Fibroblast of skin of right quadriceps (primary cell): ENCODE results near the gene EP300.
"Not testable (repeated sequence)": the region's sequence is repeated elsewhere in the genome, so short reads cannot be mapped to it uniquely, and the experiment has no call there.

Experiments
- DNase-seq: peaks from one replicate; pipeline ENCODE4 v3.0.0-alpha.2; 2013

Gene EP300

DNA sequence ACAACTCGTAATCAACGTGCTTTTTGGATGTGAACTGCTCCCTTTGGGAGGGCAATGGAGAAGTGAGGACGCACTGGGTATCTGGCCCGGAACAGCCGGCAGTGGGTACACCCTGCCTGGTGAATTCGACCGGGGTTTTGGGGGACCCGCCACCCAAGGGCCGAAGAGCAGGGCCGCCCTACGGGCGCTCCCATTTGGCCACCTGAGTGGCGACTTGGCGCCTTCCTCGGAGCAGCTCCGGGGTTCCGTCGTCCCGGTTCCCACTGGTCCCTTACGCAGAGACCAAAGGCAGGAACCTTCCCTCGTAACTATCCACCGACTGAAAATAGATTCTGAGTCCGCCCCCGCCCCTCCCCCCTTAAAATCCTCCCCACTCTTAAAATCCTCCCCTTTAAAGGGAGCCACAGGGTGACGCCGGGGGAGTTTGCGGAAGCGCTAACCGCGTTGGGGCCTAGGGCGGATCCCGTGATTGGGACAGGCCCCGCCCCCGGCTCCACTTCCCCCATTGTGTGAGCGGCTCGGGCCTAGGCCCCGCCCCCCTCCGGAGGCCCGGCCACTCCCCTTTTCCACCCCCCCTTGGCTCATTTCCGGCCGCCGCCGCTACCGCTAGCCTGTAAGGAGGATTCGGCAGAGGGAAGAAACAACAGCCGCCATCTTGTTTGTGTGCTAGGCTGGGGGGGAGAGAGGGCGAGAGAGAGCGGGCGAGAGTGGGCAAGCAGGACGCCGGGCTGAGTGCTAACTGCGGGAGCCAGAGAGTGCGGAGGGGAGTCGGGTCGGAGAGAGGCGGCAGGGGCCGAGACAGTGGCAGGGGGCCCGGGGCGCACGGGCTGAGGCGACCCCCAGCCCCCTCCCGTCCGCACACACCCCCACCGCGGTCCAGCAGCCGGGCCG, 1.0 kb upstream of the EP300 start:
- peak; percentile 99 for DNase-seq

DNA sequence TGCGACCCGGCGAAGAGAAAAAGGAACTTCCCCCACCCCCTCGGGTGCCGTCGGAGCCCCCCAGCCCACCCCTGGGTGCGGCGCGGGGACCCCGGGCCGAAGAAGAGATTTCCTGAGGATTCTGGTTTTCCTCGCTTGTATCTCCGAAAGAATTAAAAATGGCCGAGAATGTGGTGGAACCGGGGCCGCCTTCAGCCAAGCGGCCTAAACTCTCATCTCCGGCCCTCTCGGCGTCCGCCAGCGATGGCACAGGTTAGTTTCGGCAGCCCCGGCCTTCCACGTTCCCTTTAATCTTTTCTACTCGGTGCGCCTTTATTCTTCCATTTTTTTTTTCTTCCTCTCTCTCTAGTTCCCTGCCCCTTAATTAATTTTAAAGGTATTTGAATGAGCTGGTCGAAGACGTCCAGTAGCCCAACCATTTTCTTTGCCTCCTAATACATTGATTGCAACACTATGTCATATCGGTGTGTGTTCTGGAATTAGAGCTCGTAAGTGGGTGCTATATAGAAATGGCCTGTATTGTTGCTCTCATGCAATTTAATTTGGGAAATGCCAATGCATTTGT, 537 bp downstream of the EP300 start:
- DNase-seq = peak; percentile 24

DNA sequence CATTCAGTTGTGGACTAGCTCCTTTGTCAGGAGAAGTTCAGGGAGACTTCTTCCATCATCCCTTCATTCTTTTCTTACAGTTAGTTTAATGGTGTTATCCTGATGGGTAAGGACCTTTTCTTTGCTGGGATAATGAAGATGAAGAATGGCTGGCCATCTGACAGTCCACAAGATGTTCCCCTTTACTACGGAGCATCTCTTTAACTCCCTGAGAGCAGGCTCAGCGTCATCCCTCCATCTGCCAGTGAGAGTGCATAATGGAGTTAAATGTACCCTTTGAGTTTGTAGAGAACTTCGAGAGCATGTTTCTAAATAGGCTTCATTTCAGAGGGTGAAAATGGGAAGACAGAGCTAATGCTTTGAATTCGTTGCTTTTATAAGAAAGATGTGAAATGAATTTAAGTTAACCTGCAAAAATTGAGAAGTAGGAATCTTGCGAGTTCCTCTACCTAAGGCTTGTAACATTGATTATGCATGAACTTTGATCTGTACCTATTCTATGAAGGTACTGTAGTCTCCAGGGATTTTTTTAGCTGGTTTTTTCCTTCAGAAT, 1.7 kb downstream of the EP300 start:
- DNase-seq = peak; percentile 30

DNA sequence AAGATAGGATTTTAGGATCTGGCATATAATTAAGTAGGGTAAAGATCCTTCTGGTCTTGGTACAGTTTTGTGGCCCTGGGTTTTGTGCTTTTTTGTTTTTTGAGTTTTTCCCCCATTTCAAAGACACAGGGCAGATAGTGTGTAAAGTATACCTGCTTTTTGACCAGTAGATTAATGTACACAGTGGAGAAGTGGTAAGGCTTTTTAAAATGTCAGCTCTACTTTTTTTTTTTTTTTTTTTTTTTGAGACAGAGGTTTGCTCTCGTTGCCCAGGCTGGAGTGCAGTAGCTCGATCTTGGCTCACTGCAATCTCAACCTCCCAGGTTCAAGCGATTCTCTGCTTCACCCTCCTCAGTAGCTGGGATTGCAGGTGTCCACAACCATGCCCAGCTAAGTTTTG, 4.0 kb downstream of the EP300 start:
- no peak for DNase-seq

DNA sequence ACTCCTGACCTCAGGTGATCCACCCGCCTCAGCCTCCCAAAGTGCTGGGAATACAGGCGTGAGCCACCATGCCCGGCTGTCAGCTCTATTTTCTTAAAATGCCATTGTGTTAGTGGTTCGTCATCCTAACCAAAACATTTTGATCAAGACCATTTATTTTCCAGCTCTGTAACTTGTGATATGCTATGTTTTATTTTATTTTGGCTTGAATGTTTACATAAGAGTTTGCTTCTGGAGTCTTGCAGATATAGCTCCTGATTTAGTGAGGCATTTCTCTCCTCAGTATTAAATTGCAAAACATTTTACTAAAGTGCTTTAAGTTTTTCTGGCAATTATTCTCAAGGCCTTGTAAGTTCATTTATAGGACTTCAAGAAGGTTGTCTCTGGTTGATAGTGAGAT, 4.4 kb downstream of the EP300 start:
- DNase-seq = no peak

DNA sequence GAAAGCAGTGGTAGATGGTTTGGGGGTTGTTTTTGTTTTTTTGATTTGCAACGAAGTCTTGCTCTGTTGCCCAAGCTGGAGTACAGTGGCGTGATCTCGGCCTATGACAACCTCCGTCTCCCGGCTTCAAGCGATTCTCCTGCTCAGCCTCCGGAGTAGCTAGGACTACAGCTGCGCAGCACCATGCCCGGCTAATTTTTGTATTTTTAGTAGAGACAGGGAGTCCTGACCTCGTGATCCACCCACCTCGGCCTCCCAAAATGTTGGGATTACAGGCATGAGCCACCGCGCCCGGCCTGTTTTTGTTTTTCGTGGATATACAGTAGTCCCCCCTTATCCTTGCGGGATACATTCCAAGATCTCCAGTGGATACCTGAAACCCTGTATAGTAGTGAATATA, 6.6 kb downstream of the EP300 start:
- DNase-seq = no peak

DNA sequence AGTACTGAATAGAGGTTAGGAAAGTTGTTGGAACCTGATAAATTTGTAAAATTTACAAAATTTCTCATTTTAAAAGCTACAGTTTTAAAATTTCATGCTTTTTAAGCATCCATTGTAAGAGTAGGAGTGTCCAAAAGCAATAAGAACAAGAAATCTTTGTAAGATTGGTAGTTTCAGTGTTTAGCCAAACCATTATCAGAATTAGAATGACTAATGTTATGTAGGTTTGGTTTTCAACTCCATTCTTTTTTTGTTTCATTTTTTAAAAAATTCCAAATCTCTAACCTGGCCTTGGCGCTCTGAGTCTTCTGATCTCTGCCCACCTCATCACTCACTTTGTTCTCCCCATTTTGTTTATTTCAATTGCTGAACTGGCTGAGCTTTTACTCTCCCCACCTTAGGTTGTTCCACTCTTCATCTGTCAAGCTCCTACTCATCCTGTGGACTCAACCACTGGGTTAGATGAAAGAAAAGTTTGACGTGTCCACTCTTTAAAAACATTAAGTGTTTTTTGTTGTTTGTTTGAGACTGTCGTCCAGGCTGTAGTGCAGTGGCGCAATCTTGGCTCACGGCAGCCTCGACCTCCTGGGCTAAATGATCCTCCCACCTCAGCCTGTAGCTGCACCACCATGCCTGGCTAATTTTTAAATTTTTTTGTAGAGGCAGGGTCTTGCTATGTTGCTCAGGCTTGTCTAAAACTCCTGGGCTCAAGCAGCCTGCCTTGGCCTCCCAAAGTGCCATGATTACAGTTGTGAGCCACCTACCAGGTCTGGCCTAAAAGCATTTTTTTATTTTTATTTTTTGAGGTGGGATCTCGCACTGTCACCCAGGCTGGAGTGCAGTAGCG, 14.0 kb downstream of the EP300 start:
- no peak for DNase-seq

DNA sequence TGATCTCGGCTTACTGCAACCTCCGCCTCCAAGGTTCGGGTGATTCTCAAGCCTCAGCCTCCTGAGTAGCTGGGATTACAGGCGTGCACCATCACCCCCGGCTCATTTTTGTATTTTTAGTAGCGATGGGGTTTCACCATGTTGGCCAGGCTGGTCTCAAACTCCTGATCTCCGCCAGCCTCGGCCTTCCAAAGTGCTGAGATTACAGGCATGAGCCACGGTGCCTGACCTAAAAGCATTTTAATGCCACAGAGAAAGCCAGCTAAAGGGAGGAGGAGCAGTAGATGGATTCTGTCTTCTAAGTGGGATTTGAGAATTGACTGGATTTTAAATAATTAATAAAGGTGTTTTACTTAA, 14.6 kb downstream of the EP300 start:
- DNase-seq = not testable (repeated sequence)

DNA sequence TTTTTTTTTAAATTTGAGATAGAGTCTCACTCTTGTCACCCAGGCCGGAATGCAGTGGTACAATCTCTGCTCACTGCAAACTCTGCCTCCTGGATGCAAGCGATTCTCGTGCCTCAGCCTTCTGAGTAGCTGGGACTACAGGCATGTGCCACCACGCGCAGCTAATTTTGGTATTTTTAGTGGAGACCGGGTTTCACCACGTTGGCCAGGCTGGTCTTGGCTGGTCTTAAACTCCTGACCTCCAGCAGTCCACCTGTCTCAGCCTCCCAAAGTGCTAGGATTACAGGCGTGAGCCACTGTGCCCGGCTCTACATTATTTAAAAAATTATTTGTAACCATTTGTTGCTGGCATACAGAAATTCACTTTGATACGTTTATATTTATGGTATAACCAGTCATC, 18.6 kb downstream of the EP300 start:
- no peak for DNase-seq

DNA sequence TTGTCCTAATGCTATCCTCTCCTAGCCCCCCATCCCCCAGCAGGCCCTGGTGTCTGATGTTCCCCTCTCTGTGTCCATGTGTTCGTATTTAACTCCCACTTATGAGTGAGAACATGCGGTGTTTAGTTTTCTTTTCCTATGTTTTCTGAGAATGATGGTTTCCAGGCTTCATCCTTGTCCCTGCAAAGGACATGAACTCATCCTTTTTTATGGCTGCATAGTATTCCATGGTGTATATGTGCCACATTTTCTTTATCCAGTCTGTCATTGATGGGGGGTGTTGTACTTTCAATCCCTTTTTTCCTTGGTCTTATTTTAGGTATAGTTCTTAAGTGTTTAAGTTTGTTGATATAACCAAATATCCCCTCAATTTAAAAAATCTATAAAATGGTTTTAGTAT, 23.9 kb downstream of the EP300 start:
- no peak for DNase-seq

DNA sequence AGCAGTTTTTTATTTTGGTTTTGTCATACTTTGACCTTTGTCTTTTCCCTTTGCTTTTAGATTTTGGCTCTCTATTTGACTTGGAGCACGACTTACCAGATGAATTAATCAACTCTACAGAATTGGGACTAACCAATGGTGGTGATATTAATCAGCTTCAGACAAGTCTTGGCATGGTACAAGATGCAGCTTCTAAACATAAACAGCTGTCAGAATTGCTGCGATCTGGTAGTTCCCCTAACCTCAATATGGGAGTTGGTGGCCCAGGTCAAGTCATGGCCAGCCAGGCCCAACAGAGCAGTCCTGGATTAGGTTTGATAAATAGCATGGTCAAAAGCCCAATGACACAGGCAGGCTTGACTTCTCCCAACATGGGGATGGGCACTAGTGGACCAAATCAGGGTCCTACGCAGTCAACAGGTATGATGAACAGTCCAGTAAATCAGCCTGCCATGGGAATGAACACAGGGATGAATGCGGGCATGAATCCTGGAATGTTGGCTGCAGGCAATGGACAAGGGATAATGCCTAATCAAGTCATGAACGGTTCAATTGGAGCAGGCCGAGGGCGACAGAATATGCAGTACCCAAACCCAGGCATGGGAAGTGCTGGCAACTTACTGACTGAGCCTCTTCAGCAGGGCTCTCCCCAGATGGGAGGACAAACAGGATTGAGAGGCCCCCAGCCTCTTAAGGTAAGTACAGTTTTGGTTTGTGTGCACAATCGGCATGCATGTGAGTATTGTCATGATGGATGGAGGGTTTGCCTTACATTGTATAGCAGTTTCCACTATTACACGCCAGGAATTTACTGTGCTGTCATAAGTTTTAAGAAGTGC, 25.0 kb downstream of the EP300 start:
- no peak for DNase-seq

DNA sequence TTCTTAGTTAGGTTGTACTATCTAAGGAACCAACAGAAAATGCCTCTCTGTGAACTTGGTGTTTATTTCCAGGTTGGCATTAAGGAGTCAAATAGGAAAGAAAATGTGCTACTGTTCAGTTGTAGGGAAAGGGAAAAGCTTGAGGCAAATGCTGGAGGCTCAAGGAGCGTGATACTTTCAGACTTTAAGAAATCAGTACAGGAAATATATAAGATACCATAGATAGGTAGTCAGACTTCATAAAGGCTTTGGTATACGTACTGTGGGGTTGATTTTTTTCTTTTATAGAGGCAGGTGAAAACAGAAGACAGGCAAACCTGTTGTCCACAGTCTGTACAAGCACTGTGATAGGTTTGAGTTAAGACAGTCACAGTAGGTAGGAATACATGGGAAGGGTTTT, 30.8 kb downstream of the EP300 start:
- no peak for DNase-seq

DNA sequence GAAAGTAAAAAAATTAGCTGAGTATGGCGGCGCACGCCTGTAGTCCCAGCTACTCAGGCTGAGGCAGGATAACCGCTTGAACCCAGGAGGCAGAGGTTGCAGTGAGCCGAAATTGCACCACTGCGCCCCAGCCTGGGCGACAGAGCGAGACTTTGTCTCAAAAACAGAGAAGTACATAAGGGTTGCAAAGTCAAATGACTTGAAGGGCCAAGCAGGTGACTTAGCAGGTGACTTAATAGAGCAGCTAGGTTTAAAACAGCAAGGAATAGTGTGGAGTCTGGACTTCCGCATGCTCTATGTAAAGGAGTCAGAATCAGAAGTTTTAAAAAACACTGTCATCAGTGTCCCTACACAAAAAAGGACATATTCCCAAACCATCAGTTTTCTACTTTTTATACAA, 31.7 kb downstream of the EP300 start:
- DNase-seq = no peak

DNA sequence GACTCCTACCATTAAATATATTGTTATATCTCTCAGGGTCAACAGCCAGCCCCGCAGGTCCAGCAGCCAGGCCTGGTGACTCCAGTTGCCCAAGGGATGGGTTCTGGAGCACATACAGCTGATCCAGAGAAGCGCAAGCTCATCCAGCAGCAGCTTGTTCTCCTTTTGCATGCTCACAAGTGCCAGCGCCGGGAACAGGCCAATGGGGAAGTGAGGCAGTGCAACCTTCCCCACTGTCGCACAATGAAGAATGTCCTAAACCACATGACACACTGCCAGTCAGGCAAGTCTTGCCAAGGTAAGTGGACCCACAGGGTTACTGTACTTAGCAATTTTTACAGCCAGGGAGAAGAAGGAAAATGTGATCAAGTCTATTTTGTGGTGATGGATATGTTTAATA, 35.1 kb downstream of the EP300 start:
- DNase-seq = no peak

DNA sequence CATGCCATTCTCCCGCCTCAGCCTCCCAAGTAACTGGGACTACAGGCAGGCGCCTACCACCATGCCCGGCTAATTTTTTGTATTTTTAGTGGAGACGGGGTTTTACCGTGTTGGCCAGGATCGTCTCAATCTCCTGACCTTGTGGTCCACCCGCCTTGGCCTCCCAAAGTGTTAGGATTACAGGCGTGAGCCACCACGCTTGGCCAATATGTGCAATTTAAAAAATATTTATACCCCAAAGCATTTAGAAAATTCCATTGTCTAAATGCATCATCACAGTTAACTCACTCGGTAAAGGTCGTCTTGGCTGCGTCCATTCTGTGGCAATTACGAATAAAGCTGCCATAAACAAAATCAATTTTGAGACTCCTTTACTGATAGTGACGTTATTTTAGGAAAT, 36.2 kb downstream of the EP300 start:
- no peak for DNase-seq

DNA sequence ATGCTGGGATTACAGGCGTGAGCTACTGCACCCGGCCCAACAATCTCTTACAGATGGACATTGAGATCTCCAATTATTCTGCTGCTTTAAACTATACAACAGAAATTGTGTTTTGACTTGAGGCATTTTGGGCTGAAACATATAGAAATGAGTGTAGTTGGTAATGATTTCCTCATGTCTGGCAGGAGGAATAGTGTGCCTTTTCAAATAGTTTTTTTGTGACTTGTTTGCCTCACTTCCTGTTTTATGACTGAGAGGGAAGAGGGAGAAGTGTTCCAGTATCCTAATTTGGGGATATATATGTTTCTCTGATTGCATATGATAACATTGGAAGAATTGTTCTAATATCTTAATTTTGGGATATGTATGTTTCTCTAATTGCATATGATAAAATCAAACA, 40.2 kb downstream of the EP300 start:
- DNase-seq = peak; percentile 18

DNA sequence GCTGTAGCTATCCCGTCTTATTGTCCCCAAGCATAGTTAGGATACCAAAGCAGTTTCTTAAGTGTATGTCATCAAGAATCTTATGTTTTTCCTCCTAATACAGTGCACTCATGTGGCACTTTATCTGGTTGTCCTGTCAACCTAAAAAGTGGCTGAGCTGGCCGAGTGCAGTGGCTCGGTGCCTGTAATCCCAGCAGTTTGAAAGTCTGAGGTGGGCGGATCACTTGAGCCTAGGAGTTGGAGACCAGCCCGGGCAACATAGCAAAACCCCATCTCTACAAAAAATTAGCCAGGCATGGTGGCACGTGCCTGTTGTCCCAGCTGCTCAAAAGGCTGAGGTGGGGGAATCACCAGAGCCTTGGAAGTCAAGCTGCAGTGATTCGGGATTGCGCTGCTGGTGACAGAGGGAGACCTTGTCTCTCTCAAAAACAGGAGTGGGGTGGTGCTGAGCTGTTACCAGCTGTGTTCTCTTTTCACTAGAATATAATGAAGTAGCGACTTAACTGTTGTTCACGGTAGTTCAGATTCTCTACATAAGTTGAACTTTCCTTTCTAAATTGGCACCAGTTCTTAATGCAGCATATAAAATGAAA, 48.1 kb downstream of the EP300 start:
- DNase-seq = no peak

DNA sequence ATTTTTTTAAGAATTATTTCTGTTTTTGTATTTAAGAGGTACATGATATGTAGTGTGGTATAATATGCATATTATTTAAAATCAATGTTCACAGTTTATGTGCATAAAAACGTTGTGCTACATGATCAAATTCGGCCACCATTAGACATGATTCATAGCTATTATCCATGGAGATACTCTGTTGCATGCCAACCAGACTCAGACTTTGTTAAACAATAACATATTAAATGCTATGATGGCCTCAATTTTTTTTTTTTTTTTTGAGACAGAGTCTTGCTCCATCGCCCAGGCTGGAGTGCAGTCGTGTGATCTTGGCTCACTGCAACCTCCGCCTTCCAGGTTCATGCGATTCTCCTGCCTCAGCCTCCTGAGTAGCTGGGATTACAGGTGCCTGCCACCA, 53.5 kb downstream of the EP300 start:
- DNase-seq = not testable (repeated sequence)

DNA sequence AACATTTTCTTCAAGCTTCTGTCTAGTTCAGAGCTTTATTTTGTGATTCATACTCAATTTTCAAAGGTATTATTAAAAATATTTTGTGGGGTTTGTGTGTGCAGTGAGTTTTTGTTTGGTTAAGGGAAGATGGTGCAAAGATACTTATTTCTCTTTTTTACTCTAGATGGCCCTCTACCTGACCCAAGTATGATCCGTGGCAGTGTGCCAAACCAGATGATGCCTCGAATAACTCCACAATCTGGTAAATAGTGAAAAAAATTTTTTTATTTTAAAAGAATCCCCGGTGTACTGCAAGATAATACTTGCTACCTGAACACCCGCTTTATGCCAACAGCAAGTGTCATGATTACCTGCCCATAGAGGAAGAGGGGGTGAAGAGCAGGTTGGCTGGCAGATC, 54.2 kb downstream of the EP300 start:
- DNase-seq = peak; percentile 8

DNA sequence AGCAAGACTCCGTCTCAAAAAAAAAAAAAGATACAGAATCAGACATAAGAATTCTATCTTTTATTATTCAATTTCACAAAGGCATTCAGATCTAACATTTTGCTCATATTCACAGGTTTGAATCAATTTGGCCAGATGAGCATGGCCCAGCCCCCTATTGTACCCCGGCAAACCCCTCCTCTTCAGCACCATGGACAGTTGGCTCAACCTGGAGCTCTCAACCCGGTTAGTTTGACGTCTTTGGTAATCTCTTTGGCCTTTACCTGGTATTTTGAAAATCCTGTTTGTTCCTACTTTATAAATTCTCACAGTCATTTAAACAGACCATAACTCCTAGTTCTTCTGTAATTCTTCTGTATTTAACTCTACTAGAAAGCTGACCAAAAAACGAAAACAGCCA, 55.3 kb downstream of the EP300 start:
- no peak for DNase-seq

DNA sequence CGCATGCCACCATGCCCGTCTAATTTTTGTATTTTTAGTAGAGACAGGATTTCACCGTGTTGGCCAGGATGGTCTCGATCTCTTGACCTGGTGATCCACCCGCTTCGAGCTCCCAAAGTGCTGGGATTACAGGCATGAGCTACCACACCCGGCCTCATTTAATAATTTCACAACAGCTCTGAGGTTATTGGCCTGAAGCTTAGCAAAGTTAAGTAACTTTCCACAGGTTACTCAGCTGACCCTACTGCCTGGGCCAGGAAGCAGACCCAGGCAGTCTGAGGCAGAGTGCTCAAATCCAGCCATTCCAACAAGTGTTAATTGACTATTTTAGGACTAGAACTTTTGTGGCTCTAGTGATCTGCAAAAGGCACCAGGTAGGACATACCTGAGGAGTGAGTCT, 60.5 kb downstream of the EP300 start:
- no peak for DNase-seq

DNA sequence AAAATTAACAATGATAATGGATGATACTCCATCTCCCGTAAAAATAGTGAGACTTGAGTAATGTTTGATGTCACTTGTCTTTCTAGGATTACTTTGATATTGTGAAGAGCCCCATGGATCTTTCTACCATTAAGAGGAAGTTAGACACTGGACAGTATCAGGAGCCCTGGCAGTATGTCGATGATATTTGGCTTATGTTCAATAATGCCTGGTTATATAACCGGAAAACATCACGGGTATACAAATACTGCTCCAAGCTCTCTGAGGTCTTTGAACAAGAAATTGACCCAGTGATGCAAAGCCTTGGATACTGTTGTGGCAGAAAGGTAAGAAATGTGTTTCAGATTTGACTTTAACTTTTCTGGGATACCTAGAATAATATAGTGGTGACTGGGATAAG, 64.7 kb downstream of the EP300 start:
- no peak for DNase-seq
